Left lobe of liver (tissue), 2 donors: ENCODE data around the gene ZNF793. TPM values are rescaled to one million over a fixed set of nuclear protein-coding genes. Genes with fewer than 3 reads are reported as not detected.
A peak's percentile ranks its signal among the peaks of the same experiment; 100 is the strongest.

Source experiments
- ATAC-seq: fragments of 200-7000 bp; cut with Tn5 transposase; one replicate; pipeline ENCODE4 v1.9.1; 2020; ENCODE audit warnings: mild to moderate bottlenecking, moderate library complexity
- DNase-seq: peaks from one replicate; pipeline ENCODE4 v3.0.0-alpha.2; 2020; ENCODE audit warnings: low spot score
- total RNA-seq: library from RNA; stranded (reverse); gene quantifications from one replicate; pipeline ENCODE4 v1.2.1, GENCODE V29; 2021
- donor health status: DM: no; HTN: no; CAD: no; lungs with moderate emphysema.
- donor health status: DM: no; HTN: yes; CAD: no.

Gene ZNF793
- total RNA-seq = 0.33 TPM

GRCh38 chr19:37506387-37507166 is at the start of gene ZNF793:
TSS of gene ZNF793 (plus strand) at chr19:37506939. CDS start at chr19:37523440, 16,501 bp downstream.
- DNase-seq (peak; percentile 48), ATAC-seq (peak; percentile 58)

DNA sequence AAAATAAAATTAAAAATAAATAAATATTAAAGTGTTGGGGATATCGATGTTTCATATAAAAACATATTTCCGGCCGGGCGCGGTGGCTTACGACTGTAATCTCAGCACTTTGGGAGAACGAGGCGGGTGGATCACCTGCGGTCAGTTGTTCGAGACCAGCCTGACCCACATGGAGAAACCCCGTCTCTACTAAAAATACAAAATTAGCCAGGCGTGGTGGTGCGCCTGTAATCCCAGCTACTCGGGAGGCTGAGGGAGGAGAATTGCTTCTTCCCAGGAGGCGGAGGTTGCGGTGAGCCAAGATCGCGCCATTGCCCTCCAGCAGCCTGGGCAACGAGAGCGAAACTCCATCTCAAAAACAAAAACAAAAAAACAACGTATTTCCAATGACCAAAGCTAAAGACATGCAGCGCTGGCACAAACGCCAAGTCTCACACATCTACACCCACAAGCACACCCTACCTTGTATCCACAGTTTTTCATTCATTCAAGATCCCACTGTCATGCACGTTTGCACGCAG is 40.4 kb upstream of the ZNF793 start:
- ATAC-seq = no peak
- DNase-seq = no peak

DNA sequence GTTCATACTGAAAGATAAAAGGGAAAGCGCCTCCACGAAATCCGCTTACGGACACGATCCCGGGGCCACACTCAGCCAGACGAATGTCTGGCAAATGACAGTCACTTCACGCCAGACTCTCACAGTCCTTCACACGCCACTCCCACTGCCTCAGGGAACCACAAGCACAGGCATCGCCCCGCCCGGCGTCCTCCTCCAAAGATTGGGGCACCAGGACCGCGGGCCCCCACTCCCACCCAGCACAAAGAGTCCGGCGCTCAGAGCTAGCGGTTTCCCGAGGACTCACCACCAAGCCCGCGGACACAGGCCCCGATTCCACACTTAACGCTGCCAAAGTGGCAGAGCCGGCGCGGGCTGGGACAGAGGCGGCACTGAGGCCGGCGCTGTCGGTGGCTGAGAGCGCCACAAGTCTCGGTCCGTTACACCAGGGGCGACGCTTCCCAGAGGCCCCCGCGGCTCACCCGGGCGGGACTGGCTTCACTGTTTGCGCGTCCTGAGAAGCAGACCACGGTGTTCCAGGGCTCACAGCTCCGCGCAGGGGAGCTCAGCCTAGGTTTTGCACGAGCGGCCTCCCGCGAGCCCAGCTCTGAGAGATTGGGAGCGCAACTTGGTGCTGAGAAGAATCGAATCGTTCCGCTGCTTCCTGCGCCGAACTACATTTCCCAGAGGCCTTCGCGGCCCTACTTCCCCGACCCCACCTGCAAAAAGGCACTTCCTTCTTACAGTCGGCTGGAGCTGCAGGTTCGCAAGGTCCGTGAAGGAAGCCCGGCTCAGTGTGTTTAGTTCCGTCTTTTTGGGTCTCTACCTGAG is 39.7 kb upstream of the ZNF793 start, which contains the start of gene ZNF569:
Gene ZNF569 (minus strand): TSS at position 647 of the 810 bp plus-strand sequence. CDS start 22,523 bp downstream, outside the sequence.
- ATAC-seq (peak; percentile 83), DNase-seq (peak; percentile 92)

- ATAC-seq (no peak), DNase-seq (no peak)
Observed at GRCh38 chr19:37467608-37468090, 39.1 kb upstream of the ZNF793 start.

GRCh38 chr19:37468961-37469777 is 37.6 kb upstream of the ZNF793 start, which contains the start of gene ZNF570:
TSS of gene ZNF570 (plus strand) at chr19:37469356. CDS start at chr19:37470355, 999 bp downstream.
- ATAC-seq (peak; percentile 86), DNase-seq (peak; percentile 92)

DNA sequence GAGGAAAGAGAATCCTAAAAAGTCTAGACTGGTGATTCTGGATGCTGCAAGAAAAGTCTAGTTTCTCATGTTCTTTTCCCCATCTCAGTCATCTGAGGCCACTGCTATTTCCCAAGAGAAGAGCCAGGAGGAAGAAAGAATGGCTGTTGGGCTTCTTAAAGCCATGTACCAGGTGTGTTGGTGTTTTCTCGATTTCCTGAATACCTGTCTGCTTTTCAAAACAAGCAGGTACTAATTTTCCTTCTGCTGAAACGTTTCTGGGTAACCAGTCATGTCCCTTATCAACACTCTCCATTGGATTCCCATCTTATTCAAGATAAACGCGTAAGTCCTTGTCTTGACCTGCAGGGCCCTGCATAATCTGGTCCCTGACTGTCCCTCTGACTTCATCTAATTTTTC is 36.5 kb upstream of the ZNF793 start:
- DNase-seq (no peak), ATAC-seq (no peak)

- no peak for ATAC-seq
- DNase-seq = no peak
Observed at GRCh38 chr19:37472165-37472564, 34.6 kb upstream of the ZNF793 start.

DNA sequence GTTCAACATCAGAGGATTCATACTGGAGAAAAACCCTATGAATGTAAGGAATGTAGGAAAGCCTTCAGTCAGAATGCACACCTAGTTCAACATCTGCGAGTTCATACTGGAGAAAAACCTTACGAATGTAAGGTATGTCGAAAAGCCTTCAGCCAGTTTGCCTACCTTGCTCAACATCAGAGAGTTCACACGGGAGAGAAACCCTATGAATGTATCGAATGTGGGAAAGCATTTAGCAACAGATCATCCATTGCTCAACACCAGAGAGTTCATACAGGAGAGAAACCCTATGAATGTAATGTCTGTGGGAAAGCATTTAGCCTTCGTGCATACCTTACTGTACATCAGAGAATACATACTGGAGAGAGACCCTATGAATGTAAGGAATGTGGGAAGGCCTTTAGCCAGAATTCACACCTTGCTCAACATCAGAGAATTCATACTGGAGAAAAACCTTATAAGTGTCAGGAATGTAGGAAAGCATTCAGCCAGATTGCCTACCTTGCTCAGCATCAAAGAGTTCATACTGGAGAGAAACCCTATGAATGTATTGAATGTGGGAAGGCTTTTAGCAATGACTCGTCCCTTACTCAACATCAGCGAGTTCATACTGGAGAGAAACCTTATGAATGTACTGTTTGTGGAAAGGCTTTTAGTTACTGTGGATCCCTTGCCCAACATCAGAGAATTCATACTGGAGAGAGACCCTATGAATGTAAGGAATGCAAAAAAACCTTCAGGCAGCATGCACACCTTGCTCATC is 22.2 kb upstream of the ZNF793 start:
- no peak for DNase-seq
- ATAC-seq = no peak

GRCh38 chr19:37492213-37492612 is 14.5 kb upstream of the ZNF793 start:
- DNase-seq = no peak
- no peak for ATAC-seq

- ATAC-seq = no peak
- no peak for DNase-seq
Observed at GRCh38 chr19:37505958-37506386, 767 bp upstream of the ZNF793 start.

GRCh38 chr19:37507167-37507464 is 377 bp downstream of the ZNF793 start:
- ATAC-seq = no peak
- DNase-seq = no peak

- DNase-seq (no peak), ATAC-seq (no peak)
Observed at GRCh38 chr19:37511186-37511585, 4.4 kb downstream of the ZNF793 start.

DNA sequence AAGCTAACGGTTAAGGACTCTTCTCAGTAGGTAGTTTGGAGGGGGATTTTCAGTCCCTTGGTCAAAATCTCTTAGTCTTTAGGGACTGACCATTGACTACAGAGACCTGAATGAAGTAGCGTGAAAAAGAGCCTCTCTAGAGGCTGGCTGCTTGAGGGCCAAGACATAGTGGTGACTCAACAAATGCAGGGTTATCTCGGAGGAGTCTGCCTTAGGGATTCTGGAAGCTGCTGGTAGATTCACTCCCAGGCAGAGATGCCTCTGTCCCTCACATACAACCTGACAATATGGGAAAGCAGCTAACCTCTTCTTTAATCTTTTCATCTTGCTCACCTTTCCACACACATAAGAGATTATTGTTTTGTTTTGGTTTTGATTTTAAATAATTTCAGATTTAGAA is 5.1 kb downstream of the ZNF793 start:
- DNase-seq (no peak), ATAC-seq (no peak)

DNA sequence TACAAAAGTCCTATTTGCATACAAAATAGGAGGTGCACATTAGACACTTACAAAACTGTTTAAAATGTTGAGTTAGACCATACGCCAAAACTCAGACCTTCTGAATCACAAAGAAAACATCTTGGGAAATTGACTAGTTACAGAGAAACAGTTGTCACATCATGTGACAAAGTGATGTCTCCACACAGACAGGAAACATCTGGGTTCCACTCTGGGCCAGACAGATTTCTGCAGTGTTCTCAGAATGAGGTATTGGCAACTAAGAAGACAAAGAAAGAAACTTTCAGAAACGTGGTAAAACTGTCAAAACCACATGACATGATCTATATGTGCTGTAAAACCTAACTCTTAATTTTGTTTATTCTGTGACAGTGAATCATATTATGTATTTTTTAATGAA is 6.7 kb downstream of the ZNF793 start:
- ATAC-seq (no peak), DNase-seq (no peak)

GRCh38 chr19:37519890-37520289 is 13.2 kb downstream of the ZNF793 start:
- DNase-seq = no peak
- ATAC-seq = no peak

GRCh38 chr19:37537391-37537947 is 30.7 kb downstream of the ZNF793 start:
- ATAC-seq = no peak

GRCh38 chr19:37551129-37551993 is 44.6 kb downstream of the ZNF793 start:
- DNase-seq (no peak), ATAC-seq (no peak)

More at GRCh38 chr19:37537391-37537947, 30.7 kb downstream of the ZNF793 start:
- no peak for DNase-seq

DNA sequence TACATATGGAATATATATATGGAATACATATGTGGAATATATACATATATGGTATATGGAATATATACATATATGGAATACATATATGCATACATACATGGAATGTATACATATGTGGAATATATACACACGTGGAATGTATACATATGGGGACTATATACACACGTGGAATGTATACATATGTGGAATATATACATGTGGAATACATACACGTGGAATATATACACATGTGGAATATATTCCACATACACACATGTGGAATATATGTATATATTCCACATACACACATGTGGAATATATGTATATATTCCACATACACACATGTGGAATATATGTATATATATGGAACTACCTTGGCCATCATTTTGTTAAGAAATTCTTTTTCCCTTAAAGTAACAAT is 56.8 kb downstream of the ZNF793 start:
- DNase-seq = no peak
- no peak for ATAC-seq
